HL-60 (cell line): ENCODE data around the gene DDC.

ENCODE experiments used
- DNase-seq, 2 experiments: peaks; one replicate each; pipeline ENCODE4 v3.0.0-alpha.2; 2010 to 2020; ENCODE audit warnings: low read depth in 1 of 2, low spot score in 1 of 2
- H3K27ac ChIP-seq: fragments of 250-450 bp; sonication (Bioruptor Pico); replicated peaks from 2 replicates; pipeline ENCODE4 v1.5.1; 2020; ENCODE audit warnings: mild to moderate bottlenecking, moderate library complexity
- H3K27me3 ChIP-seq: fragments of 250-450 bp; sonication (Bioruptor Pico); 2 replicates; pipeline ENCODE4 v1.5.1; 2021; ENCODE audit warnings: mild to moderate bottlenecking, moderate library complexity; ENCODE audit not compliant: insufficient read depth, poor library complexity, severe bottlenecking
- H3K4me3 ChIP-seq: replicated peaks from 2 replicates; pipeline ENCODE4 v1.5.1; 2011; ENCODE audit warnings: mild to moderate bottlenecking, control low read depth, low read length; ENCODE audit not compliant: insufficient read depth
- GABPA ChIP-seq: IDR thresholded peaks from 2 replicates; pipeline ENCODE4 v1.6.1; 2012; ENCODE audit warnings: low read depth
- POLR2AphosphoS5 ChIP-seq: IDR thresholded peaks from 2 replicates; pipeline ENCODE4 v1.6.1; 2012; ENCODE audit warnings: low read depth
- SPI1 ChIP-seq: IDR thresholded peaks from 2 replicates; pipeline ENCODE4 v1.6.1; 2012; ENCODE audit warnings: low read depth, mild to moderate bottlenecking, borderline replicate concordance
- TF ChIP-seq, protein P1 (sequence below): IDR thresholded peaks from one replicate; pipeline ENCODE4 v1.5.1; 2011; ENCODE audit warnings: low read length, control low read depth, inconsistent platforms; ENCODE audit not compliant: insufficient read depth
- TF ChIP-seq, protein P2 (sequence below): IDR thresholded peaks from 2 replicates; pipeline ENCODE4 v1.6.1; 2012; ENCODE audit warnings: low read depth; ENCODE audit not compliant: insufficient replicate concordance

The DDC gene

DNA sequence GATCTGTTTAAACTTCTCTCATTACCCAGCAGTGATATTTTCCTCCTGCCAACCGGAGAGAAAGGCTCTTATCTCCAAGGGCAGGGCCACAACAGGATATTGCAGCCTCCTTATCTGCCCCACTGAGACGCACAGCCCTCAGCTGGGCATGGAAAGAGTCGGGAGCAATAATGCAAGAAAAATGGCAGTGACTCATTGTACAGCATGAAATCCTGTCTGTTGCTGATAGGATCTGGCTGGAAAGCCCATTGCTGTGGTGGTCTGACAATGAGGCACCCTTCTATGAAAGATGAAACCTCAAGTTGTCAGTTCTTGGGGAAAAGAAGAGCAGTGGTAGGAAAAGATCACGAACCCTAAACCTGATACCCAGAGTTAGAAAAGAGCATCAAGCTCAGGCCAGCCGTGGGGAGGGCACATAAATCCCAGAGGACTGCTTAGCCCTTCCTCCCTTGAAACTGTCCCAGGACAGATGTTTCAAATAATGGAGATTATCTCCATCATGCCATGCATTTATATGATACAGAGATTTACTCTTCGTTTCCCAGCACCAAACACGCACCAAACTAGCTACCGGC is 68.0 kb downstream of the DDC start:
- TF ChIP-seq, protein P1, sequence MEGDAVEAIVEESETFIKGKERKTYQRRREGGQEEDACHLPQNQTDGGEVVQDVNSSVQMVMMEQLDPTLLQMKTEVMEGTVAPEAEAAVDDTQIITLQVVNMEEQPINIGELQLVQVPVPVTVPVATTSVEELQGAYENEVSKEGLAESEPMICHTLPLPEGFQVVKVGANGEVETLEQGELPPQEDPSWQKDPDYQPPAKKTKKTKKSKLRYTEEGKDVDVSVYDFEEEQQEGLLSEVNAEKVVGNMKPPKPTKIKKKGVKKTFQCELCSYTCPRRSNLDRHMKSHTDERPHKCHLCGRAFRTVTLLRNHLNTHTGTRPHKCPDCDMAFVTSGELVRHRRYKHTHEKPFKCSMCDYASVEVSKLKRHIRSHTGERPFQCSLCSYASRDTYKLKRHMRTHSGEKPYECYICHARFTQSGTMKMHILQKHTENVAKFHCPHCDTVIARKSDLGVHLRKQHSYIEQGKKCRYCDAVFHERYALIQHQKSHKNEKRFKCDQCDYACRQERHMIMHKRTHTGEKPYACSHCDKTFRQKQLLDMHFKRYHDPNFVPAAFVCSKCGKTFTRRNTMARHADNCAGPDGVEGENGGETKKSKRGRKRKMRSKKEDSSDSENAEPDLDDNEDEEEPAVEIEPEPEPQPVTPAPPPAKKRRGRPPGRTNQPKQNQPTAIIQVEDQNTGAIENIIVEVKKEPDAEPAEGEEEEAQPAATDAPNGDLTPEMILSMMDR: no peak
- no peak for TF ChIP-seq SPI1
- TF ChIP-seq, protein P2, sequence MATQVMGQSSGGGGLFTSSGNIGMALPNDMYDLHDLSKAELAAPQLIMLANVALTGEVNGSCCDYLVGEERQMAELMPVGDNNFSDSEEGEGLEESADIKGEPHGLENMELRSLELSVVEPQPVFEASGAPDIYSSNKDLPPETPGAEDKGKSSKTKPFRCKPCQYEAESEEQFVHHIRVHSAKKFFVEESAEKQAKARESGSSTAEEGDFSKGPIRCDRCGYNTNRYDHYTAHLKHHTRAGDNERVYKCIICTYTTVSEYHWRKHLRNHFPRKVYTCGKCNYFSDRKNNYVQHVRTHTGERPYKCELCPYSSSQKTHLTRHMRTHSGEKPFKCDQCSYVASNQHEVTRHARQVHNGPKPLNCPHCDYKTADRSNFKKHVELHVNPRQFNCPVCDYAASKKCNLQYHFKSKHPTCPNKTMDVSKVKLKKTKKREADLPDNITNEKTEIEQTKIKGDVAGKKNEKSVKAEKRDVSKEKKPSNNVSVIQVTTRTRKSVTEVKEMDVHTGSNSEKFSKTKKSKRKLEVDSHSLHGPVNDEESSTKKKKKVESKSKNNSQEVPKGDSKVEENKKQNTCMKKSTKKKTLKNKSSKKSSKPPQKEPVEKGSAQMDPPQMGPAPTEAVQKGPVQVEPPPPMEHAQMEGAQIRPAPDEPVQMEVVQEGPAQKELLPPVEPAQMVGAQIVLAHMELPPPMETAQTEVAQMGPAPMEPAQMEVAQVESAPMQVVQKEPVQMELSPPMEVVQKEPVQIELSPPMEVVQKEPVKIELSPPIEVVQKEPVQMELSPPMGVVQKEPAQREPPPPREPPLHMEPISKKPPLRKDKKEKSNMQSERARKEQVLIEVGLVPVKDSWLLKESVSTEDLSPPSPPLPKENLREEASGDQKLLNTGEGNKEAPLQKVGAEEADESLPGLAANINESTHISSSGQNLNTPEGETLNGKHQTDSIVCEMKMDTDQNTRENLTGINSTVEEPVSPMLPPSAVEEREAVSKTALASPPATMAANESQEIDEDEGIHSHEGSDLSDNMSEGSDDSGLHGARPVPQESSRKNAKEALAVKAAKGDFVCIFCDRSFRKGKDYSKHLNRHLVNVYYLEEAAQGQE: no peak
- no peak for TF ChIP-seq POLR2AphosphoS5
- no peak for TF ChIP-seq GABPA
- no peak for DNase-seq
- Histone ChIP-seq H3K4me3 (no peak overlapping the region), H3K27ac (no peak overlapping the region), H3K27me3 (peaks cover 20% of the 10 kb centered on the region)

DNA sequence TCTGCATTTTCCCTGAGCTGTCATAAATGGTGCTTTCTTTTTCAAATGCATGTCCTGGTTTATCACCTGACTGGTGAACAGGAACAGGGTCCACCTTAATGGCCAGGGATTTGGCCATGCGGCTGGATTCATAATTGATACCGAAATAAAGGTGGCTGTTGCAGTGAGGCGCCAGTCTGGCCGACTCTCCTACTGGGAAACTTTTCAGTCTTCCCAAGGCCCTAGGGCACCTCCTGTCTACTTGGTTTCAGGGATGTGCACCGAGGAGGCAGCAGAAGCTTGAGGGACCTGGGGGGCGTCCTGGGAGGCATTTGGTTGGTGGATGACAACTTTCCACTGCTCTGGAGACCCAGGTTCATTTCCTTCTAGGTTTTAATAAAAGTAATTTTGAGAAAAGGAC is 68.6 kb downstream of the DDC start:
- Histone ChIP-seq H3K4me3 (no peak overlapping the region), H3K27me3 (peaks cover 20% of the 10 kb centered on the region), H3K27ac (no peak overlapping the region)
- no peak for TF ChIP-seq POLR2AphosphoS5
- TF ChIP-seq, protein P1: no peak
- TF ChIP-seq, protein P2: no peak
- DNase-seq: no peak

DNA sequence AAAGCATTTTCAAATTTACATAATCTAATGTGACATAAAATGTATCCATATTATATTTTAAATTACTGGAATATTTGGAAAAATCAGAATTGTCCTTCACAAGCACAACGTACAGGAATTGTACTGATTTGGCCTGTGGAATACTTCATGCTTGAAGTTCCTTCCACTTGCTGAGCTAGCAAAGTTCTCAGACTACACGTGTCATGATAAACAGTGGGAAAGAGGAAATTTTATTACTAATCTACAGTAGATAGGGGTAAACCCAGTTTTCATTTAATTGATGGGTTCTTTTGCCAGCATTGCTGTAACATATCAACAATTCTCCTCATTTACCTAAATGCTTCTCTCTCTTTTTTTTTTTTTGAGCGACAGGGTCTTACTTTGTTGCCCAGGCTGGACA is 69.5 kb downstream of the DDC start:
- TF ChIP-seq, protein P2: no peak
- no peak for TF ChIP-seq SPI1
- TF ChIP-seq, protein P1: no peak
- no peak for TF ChIP-seq GABPA
- no peak for TF ChIP-seq POLR2AphosphoS5
- no peak overlapping the region for H3K4me3 ChIP-seq
- H3K27me3 ChIP-seq: peaks cover 20% of the 10 kb centered on the region
- H3K27ac ChIP-seq: no peak overlapping the region
- DNase-seq: no peak
